MCF 10A (cell line): ENCODE measurements around the gene LYSMD4. TPM values are rescaled to one million over a fixed set of nuclear protein-coding genes. Genes with fewer than 3 reads are reported as not detected.

Source experiments
- BruUV-seq: library from RNA; stranded (reverse); fragments of 400-500 nt; replicated peaks from 2 replicates; lab custom pipeline; 2021; lab: Mats Ljungman, UMichigan
- CTCF ChIA-PET: fragments of 300-600 bp; sonication (Branson Sonifier 250); formaldehyde crosslinking; extraction: SDS; loops from one replicate; lab custom pipeline; 2021; ENCODE audit warnings: antibody characterized with exemption, inconsistent platforms; lab: Yijun Ruan, JAX
- POLR2A ChIA-PET: fragments of 300-600, 350-650 bp; sonication (Branson Sonifier 250); formaldehyde crosslinking; extraction: SDS; loops from one replicate; lab custom pipeline; 2020; ENCODE audit warnings: antibody characterized with exemption, inconsistent platforms; lab: Yijun Ruan, JAX
- DNase-seq: peaks from one replicate; pipeline ENCODE4 v3.0.0-alpha.2; 2018; ENCODE audit not compliant: unreplicated experiment
- H3K27ac Mint-ChIP-seq: one replicate; pipeline ENCODE4 v1.8.0; 2022; ENCODE audit warnings: mild to moderate bottlenecking, low read depth, mixed read lengths; ENCODE audit not compliant: unreplicated experiment
- H3K27me3 Mint-ChIP-seq: one replicate; pipeline ENCODE4 v1.8.0; 2022; ENCODE audit warnings: mixed read lengths; ENCODE audit not compliant: insufficient read depth, unreplicated experiment
- H3K36me3 Mint-ChIP-seq: one replicate; pipeline ENCODE4 v1.8.0; 2022; ENCODE audit warnings: mild to moderate bottlenecking, moderate library complexity, mixed read lengths; ENCODE audit not compliant: insufficient read depth, unreplicated experiment
- H3K4me1 Mint-ChIP-seq: one replicate; pipeline ENCODE4 v1.8.0; 2022; ENCODE audit warnings: mixed read lengths; ENCODE audit not compliant: insufficient read depth, unreplicated experiment
- H3K4me3 Mint-ChIP-seq: one replicate; pipeline ENCODE4 v1.8.0; 2022; ENCODE audit warnings: mild to moderate bottlenecking, moderate library complexity, mixed read lengths; ENCODE audit not compliant: unreplicated experiment
- H3K9me3 Mint-ChIP-seq: one replicate; pipeline ENCODE4 v1.8.0; 2022; ENCODE audit warnings: mixed read lengths; ENCODE audit not compliant: unreplicated experiment
- CTCF ChIP-seq: fragments of 200-600 bp; IDR thresholded peaks from one replicate; pipeline ENCODE4 v1.8.0; 2022; ENCODE audit warnings: antibody characterized with exemption, mild to moderate bottlenecking; ENCODE audit not compliant: unreplicated experiment
- intact Hi-C: fragments of 100-400 bp; cut with micrococcal nuclease; formaldehyde crosslinking; loops from 2 replicates; pipeline ENCODE4 v1.14.1; 2022
- total RNA-seq: library from RNA; stranded (reverse); gene quantifications from 2 replicates; pipeline ENCODE4 v1.2.3, GENCODE V29; 2022

Gene LYSMD4
- total RNA-seq, 1 experiment from 2014 or later, result 9.0 TPM

DNA sequence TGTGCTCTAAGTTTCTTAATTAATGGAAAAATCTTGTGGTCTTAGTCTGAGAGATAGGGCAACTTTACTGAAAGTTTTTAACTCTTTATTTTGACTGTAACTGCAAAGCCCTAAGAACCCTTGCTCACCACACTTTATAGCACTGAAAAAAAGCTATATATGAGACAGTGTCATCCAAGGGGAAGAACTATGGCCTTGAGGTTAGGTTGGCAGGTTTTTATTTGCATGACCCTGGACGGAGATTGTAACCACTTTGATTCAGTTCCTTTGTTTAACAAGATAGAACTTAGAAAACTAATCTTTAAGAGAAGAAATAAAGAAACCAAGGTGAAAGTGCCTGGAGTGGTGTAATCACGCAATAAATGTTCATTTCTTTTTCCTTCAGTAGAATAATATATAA, 30.6 kb upstream of the LYSMD4 start:
- intact Hi-C loops, result no loop called here
- no peaks in the 10 kb centered on the region for H3K36me3 Mint-ChIP-seq
- no peak overlapping the region for H3K27ac Mint-ChIP-seq
- H3K9me3 Mint-ChIP-seq, result no peaks in the 10 kb centered on the region
- no peaks in the 10 kb centered on the region for H3K27me3 Mint-ChIP-seq
- H3K4me3 Mint-ChIP-seq, result no peak overlapping the region
- ChIA-PET POLR2A (interaction anchor here (0.6 kb wide), 1 partner anchor 879 kb away, joined by 3 read pairs; no protein-coding TSS in a partner anchor), CTCF (interaction anchor here (1.4 kb wide), 1 partner anchor 8 kb away, joined by 4 read pairs; no protein-coding TSS in a partner anchor)
- BruUV-seq, result no TSS peak
- peaks cover 6% of the 10 kb centered on the region for H3K4me1 Mint-ChIP-seq
- DNase-seq, result no peak
- TF ChIP-seq CTCF, result no peak

DNA sequence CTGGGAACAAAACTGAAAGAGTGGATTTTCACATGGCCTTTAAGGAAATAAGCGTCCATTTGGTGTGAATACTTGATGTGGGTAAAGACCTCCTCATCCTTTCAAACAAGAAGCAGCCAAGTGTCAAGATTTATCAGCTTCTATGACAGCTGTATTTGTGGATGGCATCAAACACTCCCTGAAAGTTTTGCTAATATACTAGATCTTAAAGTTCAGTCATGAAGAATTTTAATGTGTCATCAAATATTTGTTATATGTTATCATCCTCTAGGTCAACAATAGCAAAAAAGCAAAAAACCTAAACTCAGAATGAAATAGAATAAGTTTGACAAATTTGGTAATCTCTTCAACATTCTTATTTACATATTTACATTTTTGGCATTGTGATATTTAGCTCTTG, 29.1 kb upstream of the LYSMD4 start:
- Mint-ChIP-seq H3K27ac (no peak overlapping the region), H3K36me3 (no peaks in the 10 kb centered on the region), H3K9me3 (no peaks in the 10 kb centered on the region), H3K27me3 (no peaks in the 10 kb centered on the region), H3K4me1 (peaks cover 6% of the 10 kb centered on the region), H3K4me3 (no peak overlapping the region)
- no peak for DNase-seq
- ChIA-PET POLR2A (interaction anchor here (1.6 kb wide), 1 partner anchor 29 kb away, joined by 6 read pairs; the partner anchor contains the start of gene LYSMD4), CTCF (no interaction called here)
- TF ChIP-seq CTCF, result no peak
- no TSS peak for BruUV-seq
- intact Hi-C loops, result no loop called here

- Mint-ChIP-seq H3K4me1 (peaks cover 5% of the 10 kb centered on the region), H3K4me3 (no peak overlapping the region), H3K27me3 (no peaks in the 10 kb centered on the region), H3K27ac (no peak overlapping the region), H3K9me3 (no peaks in the 10 kb centered on the region), H3K36me3 (peaks cover 6% of the 10 kb centered on the region)
- ChIA-PET POLR2A (interaction anchor here (0.7 to 2.5 kb wide), 4 partner anchors 23 to 505 kb away, joined by 3 to 14 read pairs (median 8); partner anchors contain the start of genes LRRC28 and LYSMD4), CTCF (interaction anchor here (0.6 to 5.3 kb wide), 41 partner anchors 8 to 718 kb away, joined by 3 to 49 read pairs (median 4); partner anchors contain the start of gene LYSMD4)
- TF ChIP-seq CTCF, result peak; percentile 82
- DNase-seq, result peak; percentile 72
- intact Hi-C loops, result loop anchor here (1.0 kb wide), 4 partner anchors 48 to 483 kb away; no protein-coding TSS in a partner anchor
- no TSS peak for BruUV-seq
Observed at GRCh38 chr15:99755692-99756409, 22.6 kb upstream of the LYSMD4 start.

- Mint-ChIP-seq H3K4me1 (peaks cover 5% of the 10 kb centered on the region), H3K4me3 (no peak overlapping the region), H3K27ac (no peak overlapping the region), H3K27me3 (no peaks in the 10 kb centered on the region), H3K9me3 (no peaks in the 10 kb centered on the region), H3K36me3 (peaks cover 6% of the 10 kb centered on the region)
- intact Hi-C loops, result no loop called here
- CTCF ChIA-PET, result interaction anchor here (0.6 to 5.3 kb wide), 3 partner anchors 22 to 479 kb away, joined by 3 to 49 read pairs (median 5); no protein-coding TSS in a partner anchor
- no TSS peak for BruUV-seq
- POLR2A ChIA-PET, result interaction anchor here (1.8 kb wide), 1 partner anchor 503 kb away, joined by 5 read pairs; the partner anchor contains the start of gene TTC23
- no peak for DNase-seq
- TF ChIP-seq CTCF, result no peak
Observed at GRCh38 chr15:99753066-99753465, 19.8 kb upstream of the LYSMD4 start.
